Mesendoderm (in vitro differentiated cells): ENCODE data around the gene SV2A.
"Not testable (repeated sequence)": the region's sequence is repeated elsewhere in the genome, so short reads cannot be mapped to it uniquely, and the experiment has no call there.

Experiments used
- DNase-seq: peaks from one replicate; pipeline ENCODE4 v3.0.0; 2013
- H2AK5ac ChIP-seq: 2 replicates; pipeline ENCODE4 v1.6.1; 2013; ENCODE audit warnings: low read length, inconsistent platforms
- H2BK120ac ChIP-seq: 2 replicates; pipeline ENCODE4 v1.6.1; 2013; ENCODE audit warnings: low read depth, mild to moderate bottlenecking, low read length, moderate library complexity, mixed read lengths
- H2BK15ac ChIP-seq: replicated peaks from 2 replicates; pipeline ENCODE4 v1.6.1; 2013; ENCODE audit warnings: low read depth, mild to moderate bottlenecking, moderate library complexity
- H2BK5ac ChIP-seq: 2 replicates; pipeline ENCODE4 v1.6.1; 2013; ENCODE audit warnings: low read length, inconsistent platforms
- H3K18ac ChIP-seq: 2 replicates; pipeline ENCODE4 v1.6.1; 2013; ENCODE audit warnings: mild to moderate bottlenecking, low read length, mixed read lengths
- H3K23ac ChIP-seq: one replicate; pipeline ENCODE4 v1.6.1; 2013; ENCODE audit warnings: low read length
- H3K27ac ChIP-seq: 2 replicates; pipeline ENCODE4 v1.5.1; 2013; ENCODE audit warnings: low read depth, mild to moderate bottlenecking, inconsistent platforms, low read length, moderate library complexity
- H3K27me3 ChIP-seq: 2 replicates; pipeline ENCODE4 v1.6.1; 2013; ENCODE audit warnings: low read length, control low read depth, mild to moderate bottlenecking, inconsistent platforms; ENCODE audit not compliant: insufficient read depth, poor library complexity
- H3K36me3 ChIP-seq: 2 replicates; pipeline ENCODE4 v1.6.1; 2013; ENCODE audit warnings: low read length, inconsistent platforms; ENCODE audit not compliant: control insufficient read depth, insufficient read depth
- H3K4ac ChIP-seq: one replicate; pipeline ENCODE4 v1.6.1; 2013; ENCODE audit warnings: low read depth, mild to moderate bottlenecking, low read length, moderate library complexity
- H3K4me1 ChIP-seq: 2 replicates; pipeline ENCODE4 v1.6.1; 2013; ENCODE audit warnings: low read depth, low read length, inconsistent platforms; ENCODE audit not compliant: control insufficient read depth
- H3K4me2 ChIP-seq: 2 replicates; pipeline ENCODE4 v1.6.1; 2013; ENCODE audit warnings: low read length
- H3K4me3 ChIP-seq: 2 replicates; pipeline ENCODE4 v1.5.1; 2013; ENCODE audit warnings: mild to moderate bottlenecking, low read length
- H3K56ac ChIP-seq: one replicate; pipeline ENCODE4 v1.6.1; 2013; ENCODE audit warnings: low read length
- H3K79me1 ChIP-seq: 2 replicates; pipeline ENCODE4 v1.6.1; 2013; ENCODE audit warnings: low read length, inconsistent platforms
- H3K79me2 ChIP-seq: 2 replicates; pipeline ENCODE4 v1.6.1; 2013; ENCODE audit warnings: mild to moderate bottlenecking, low read length; ENCODE audit not compliant: control insufficient read depth, insufficient read depth
- H3K9ac ChIP-seq: 2 replicates; pipeline ENCODE4 v1.6.1; 2013; ENCODE audit warnings: low read length, inconsistent platforms
- H4K5ac ChIP-seq: one replicate; pipeline ENCODE4 v1.6.1; 2013; ENCODE audit warnings: low read length
- H4K8ac ChIP-seq: one replicate; pipeline ENCODE4 v1.6.1; 2013; ENCODE audit warnings: low read depth, mild to moderate bottlenecking, control low read depth, low read length, moderate library complexity
- WGBS: extraction: QIAGEN DNeasy Blood & Tissue Kit; methylation state at CpG from one replicate; pipeline ENCODE4 v1.1.7; 2013; ENCODE audit warnings: low lambda C conversion rate, missing lambda C conversion rate; ENCODE audit not compliant: insufficient coverage; ENCODE audit errors: extremely low coverage; 5-methylcytosine and 5-hydroxymethylcytosine counted together

The SV2A gene

DNA sequence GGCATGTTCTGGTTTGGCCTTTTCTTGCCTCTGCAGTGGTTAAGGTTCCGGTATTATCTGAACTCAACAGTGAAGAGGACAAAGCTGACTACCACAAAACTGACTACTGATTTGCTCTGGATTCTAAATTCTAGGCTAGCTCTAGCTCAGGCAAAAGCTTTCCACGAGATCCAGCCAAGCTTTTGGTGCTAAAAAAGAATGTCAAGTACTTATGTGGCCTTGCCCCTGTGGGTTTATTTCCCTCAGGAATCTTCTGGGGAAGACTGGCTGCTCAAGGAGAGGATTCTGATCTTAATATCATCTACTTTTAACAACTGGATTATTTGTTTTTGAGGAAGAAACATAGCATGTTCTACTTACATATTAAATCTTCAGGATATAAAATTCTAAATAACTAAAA lies 45.1 kb upstream of the SV2A start:
- Histone ChIP-seq H3K4me2 (no peak overlapping the region), H2BK120ac (no peak overlapping the region), H3K4me1 (no peaks in the 10 kb centered on the region), H3K56ac (no peak overlapping the region), H3K23ac (no peak overlapping the region), H3K79me1 (no peaks in the 10 kb centered on the region), H2AK5ac (no peak overlapping the region), H3K18ac (no peak overlapping the region), H2BK15ac (no peak overlapping the region), H4K5ac (no peak overlapping the region), H4K8ac (no peak overlapping the region), H3K9ac (no peak overlapping the region), H3K27me3 (no peaks in the 10 kb centered on the region), H2BK5ac (no peak overlapping the region), H3K36me3 (peaks cover 3% of the 10 kb centered on the region), H3K79me2 (no peaks in the 10 kb centered on the region), H3K4me3 (no peak overlapping the region), H3K4ac (no peak overlapping the region), H3K27ac (no peak overlapping the region)
- WGBS: no CpG with 5 or more reads among the region's 2 CpGs
- no peak for DNase-seq

DNA sequence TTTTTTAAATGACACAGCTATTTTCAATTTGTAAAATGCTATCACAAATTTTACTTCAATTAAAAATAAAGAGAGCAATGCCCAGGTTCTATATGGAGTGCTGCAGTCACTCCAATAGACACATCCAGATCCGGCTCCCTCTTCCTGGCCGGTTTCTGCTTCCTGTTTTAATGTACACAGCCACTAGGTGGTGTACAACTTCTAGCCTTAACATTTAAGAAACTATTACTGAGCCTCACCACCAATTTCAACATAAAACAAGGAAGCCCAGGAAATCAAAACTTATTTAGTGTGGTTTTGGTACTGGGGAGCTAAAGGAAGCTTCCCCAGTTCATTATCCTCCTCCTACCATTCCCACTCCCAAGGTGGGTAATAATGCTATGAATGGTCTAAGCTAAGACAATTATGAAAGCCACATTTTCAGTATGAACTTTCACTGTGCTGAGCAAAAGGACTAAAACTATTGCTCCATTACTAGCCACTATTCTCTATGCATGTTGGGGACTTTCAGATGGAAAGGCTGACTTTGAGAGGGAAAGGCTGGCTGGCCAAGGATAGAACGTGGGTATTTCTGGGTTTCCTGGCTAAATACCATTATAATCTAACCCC lies 44.5 kb upstream of the SV2A start:
- no peak overlapping the region for H3K23ac ChIP-seq
- WGBS: no CpG with 5 or more reads among the region's 3 CpGs
- H3K56ac ChIP-seq: no peak overlapping the region
- no peaks in the 10 kb centered on the region for H3K79me1 ChIP-seq
- peaks cover 3% of the 10 kb centered on the region for H3K36me3 ChIP-seq
- H2BK5ac ChIP-seq: no peak overlapping the region
- peak; percentile 67 for DNase-seq
- H3K18ac ChIP-seq: no peak overlapping the region
- H3K79me2 ChIP-seq: no peaks in the 10 kb centered on the region
- H3K27me3 ChIP-seq: no peaks in the 10 kb centered on the region
- H3K9ac ChIP-seq: no peak overlapping the region
- no peak overlapping the region for H3K4ac ChIP-seq
- no peak overlapping the region for H2AK5ac ChIP-seq
- H2BK120ac ChIP-seq: no peak overlapping the region
- no peak overlapping the region for H3K4me2 ChIP-seq
- no peaks in the 10 kb centered on the region for H3K4me1 ChIP-seq
- H4K8ac ChIP-seq: no peak overlapping the region
- H3K27ac ChIP-seq: no peak overlapping the region
- H3K4me3 ChIP-seq: no peak overlapping the region
- H4K5ac ChIP-seq: no peak overlapping the region
- no peak overlapping the region for H2BK15ac ChIP-seq

DNA sequence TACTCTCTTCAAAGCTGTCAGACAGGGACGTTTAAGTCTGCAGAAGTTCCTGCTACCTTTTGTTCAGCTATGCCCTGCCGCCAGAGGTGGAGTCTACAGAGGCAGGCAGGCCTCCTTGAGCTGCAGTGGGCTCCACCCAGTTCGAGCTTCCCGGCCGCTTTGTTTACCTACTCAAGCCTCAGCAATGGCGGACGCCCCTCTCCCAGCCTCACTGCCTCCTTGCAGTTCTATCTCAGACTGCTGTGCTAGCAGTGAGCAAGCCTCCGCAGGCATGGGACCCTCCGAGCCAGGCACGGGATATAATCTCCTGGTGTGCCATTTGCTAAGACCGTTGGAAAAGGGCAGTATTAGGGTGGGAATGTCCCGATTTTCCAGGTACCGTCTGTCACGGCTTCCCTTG lies 39.9 kb upstream of the SV2A start:
- H3K4me2 ChIP-seq, H3K79me1 ChIP-seq, H3K18ac ChIP-seq, H3K27me3 ChIP-seq, H3K9ac ChIP-seq, H3K27ac ChIP-seq, H3K23ac ChIP-seq, H3K36me3 ChIP-seq, DNase-seq, H4K8ac ChIP-seq, H3K4me3 ChIP-seq, H2AK5ac ChIP-seq, H3K4me1 ChIP-seq, H3K4ac ChIP-seq, H3K79me2 ChIP-seq, H3K56ac ChIP-seq, H2BK15ac ChIP-seq, H4K5ac ChIP-seq, H2BK5ac ChIP-seq, H2BK120ac ChIP-seq: not testable (repeated sequence)
- no CpG with 5 or more reads among the region's 14 CpGs for WGBS

DNA sequence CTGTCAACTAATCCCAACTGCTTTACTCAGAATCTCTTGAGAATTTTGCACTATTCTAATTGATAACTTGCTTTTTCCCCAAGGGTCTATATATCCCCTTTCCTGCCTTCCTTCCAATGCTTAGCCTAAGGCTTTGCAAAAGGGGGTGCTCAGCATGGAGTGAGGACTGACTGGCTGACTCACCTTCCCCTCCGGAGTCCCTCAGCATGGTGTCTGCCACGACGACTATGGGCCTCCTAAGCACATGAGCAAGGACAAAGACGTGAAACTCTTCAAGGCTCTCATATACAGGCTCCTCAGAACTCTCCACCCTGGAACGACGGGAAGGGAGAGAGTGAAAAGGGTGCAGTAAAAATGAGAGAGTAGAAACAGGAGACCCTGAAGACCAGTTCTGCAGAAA lies 32.3 kb upstream of the SV2A start:
- Histone ChIP-seq H3K27ac (no peak overlapping the region), H3K36me3 (peaks cover 2% of the 10 kb centered on the region), H3K9ac (no peak overlapping the region), H3K79me2 (no peaks in the 10 kb centered on the region), H3K27me3 (no peaks in the 10 kb centered on the region), H2BK120ac (no peak overlapping the region), H3K23ac (no peak overlapping the region), H4K8ac (no peak overlapping the region), H3K79me1 (no peaks in the 10 kb centered on the region), H3K4me3 (no peak overlapping the region), H2BK15ac (no peak overlapping the region), H2BK5ac (no peak overlapping the region), H3K4me1 (no peaks in the 10 kb centered on the region), H3K4ac (no peak overlapping the region), H3K56ac (no peak overlapping the region), H3K4me2 (no peak overlapping the region), H4K5ac (no peak overlapping the region), H3K18ac (no peak overlapping the region), H2AK5ac (no peak overlapping the region)
- DNase-seq: no peak
- WGBS: no CpG with 5 or more reads among the region's 6 CpGs

DNA sequence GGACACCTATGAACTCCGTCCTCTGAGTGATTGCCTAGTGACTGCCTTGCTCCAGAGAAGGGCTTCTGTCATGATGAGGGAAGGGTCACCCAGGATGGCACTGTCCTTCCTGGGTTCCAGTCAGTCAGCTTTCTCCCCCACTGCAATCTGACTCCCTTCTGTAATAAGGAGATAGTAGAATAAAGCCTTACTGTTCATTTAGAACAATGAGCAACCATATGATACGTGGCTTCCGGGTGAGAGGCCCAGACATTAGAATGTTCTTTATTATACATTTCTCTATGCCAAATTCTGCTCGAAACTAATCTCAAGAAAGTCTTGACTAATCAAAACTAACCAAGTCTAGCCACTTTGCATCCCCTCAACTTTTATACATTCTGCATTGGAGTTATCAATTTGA lies 27.6 kb upstream of the SV2A start:
- Histone ChIP-seq H3K36me3 (peaks cover 5% of the 10 kb centered on the region), H3K79me1 (no peaks in the 10 kb centered on the region), H3K9ac (no peak overlapping the region), H4K5ac (no peak overlapping the region), H3K4me1 (no peaks in the 10 kb centered on the region), H3K27ac (no peak overlapping the region), H3K23ac (no peak overlapping the region), H3K18ac (no peak overlapping the region), H3K79me2 (no peaks in the 10 kb centered on the region), H3K4me3 (no peak overlapping the region), H2AK5ac (no peak overlapping the region), H4K8ac (no peak overlapping the region), H2BK5ac (no peak overlapping the region), H2BK15ac (no peak overlapping the region), H3K4ac (no peak overlapping the region), H3K4me2 (no peak overlapping the region), H3K27me3 (no peaks in the 10 kb centered on the region), H2BK120ac (no peak overlapping the region), H3K56ac (no peak overlapping the region)
- WGBS: no CpG with 5 or more reads among the region's 4 CpGs
- DNase-seq: no peak

DNA sequence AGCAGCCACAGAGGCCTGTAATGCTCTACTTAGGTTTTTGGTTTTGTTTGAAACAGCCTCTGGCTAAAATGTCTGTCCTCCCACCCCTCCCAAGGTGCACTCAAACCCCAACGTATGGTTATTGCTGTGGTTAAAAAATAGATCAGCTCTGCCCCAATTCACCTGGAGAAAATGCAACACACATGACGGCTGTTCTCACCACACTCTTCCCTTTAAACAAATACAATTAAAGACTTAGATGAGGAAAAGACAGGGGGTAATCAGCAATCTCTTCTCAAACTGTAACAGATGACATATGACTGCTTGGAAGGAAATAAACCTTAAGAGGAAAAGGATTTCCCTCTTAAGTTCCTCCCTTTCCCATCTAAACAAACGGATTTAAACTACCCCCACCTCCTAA lies 25.2 kb upstream of the SV2A start:
- peaks cover 2% of the 10 kb centered on the region for H3K4me1 ChIP-seq
- no peak for DNase-seq
- no peak overlapping the region for H3K4me3 ChIP-seq
- no peak overlapping the region for H2BK120ac ChIP-seq
- WGBS: no CpG with 5 or more reads among the region's 3 CpGs
- no peak overlapping the region for H3K4ac ChIP-seq
- H3K18ac ChIP-seq: no peak overlapping the region
- no peak overlapping the region for H2BK15ac ChIP-seq
- no peaks in the 10 kb centered on the region for H3K79me1 ChIP-seq
- no peaks in the 10 kb centered on the region for H3K79me2 ChIP-seq
- H2BK5ac ChIP-seq: no peak overlapping the region
- H4K8ac ChIP-seq: no peak overlapping the region
- no peak overlapping the region for H3K23ac ChIP-seq
- H2AK5ac ChIP-seq: no peak overlapping the region
- no peak overlapping the region for H3K4me2 ChIP-seq
- H3K27me3 ChIP-seq: no peaks in the 10 kb centered on the region
- peaks cover 5% of the 10 kb centered on the region for H3K36me3 ChIP-seq
- H3K56ac ChIP-seq: no peak overlapping the region
- H3K9ac ChIP-seq: no peak overlapping the region
- H4K5ac ChIP-seq: no peak overlapping the region
- H3K27ac ChIP-seq: no peak overlapping the region
